Measurements from ENCODE around the gene ANKS3. TPM values are rescaled to one million over a fixed set of nuclear protein-coding genes. Genes with fewer than 3 reads are reported as not detected.
A peak's percentile ranks its signal among the peaks of the same experiment; 100 is the strongest.

ANKS3 gene
- total and polyA plus RNA-seq, 2 experiments from 2014 or later, result 35.2 to 40.3 TPM

- Histone ChIP-seq H3K4me1 (ENCODE audit: low read depth) (peaks cover 4% of the 10 kb centered on the region), H3K27ac (peak overlapping the region; percentile 65), H3K27me3 (no peaks in the 10 kb centered on the region), H3K36me3 (peaks cover 4% of the 10 kb centered on the region), H3K9me3 (ENCODE audit: low read depth) (no peaks in the 10 kb centered on the region), H3K4me3 (peak overlapping the region; percentile 52)
- peak; percentile 96 to 98 for DNase-seq (ENCODE audit: low read depth in 1 of 2, low spot score in 1 of 2)
- TF ChIP-seq CTCF (IDR thresholded peaks at IDR 0.05; ENCODE audit: low read depth, low read length), result no peak
Observed at GRCh38 chr16:4768549-4769305, 34.7 kb upstream of the ANKS3 start.

GRCh38 chr16:4767872-4768548 lies 33.9 kb upstream of the ANKS3 start:
- DNase-seq (ENCODE audit: low read depth in 1 of 2, low spot score in 1 of 2), result peak in 1 of 2 donors; percentile 26
- no peaks in the 10 kb centered on the region for H3K9me3 ChIP-seq (ENCODE audit: low read depth)
- H3K36me3 ChIP-seq, result peaks cover 9% of the 10 kb centered on the region
- H3K4me3 ChIP-seq, result peak overlapping the region; percentile 52
- peak overlapping the region; percentile 65 for H3K27ac ChIP-seq
- no peak for TF ChIP-seq CTCF (IDR thresholded peaks at IDR 0.05; ENCODE audit: low read depth, low read length)
- H3K4me1 ChIP-seq (ENCODE audit: low read depth), result peaks cover 4% of the 10 kb centered on the region
- H3K27me3 ChIP-seq, result no peaks in the 10 kb centered on the region

- no peaks in the 10 kb centered on the region for H3K27me3 ChIP-seq
- H3K9me3 ChIP-seq (ENCODE audit: low read depth), result no peaks in the 10 kb centered on the region
- no peak for TF ChIP-seq CTCF (IDR thresholded peaks at IDR 0.05; ENCODE audit: low read depth, low read length)
- peaks cover 16% of the 10 kb centered on the region for H3K36me3 ChIP-seq
- H3K4me1 ChIP-seq (ENCODE audit: low read depth), result peaks cover 4% of the 10 kb centered on the region
- peak; percentile 97 to 98 for DNase-seq (ENCODE audit: low read depth in 1 of 2, low spot score in 1 of 2)
- H3K4me3 ChIP-seq, result peak within 1 kb of the TSS; percentile 83
- peak within 1 kb of the TSS; percentile 74 for H3K27ac ChIP-seq
Observed at GRCh38 chr16:4766875-4767628, 33.0 kb upstream of the ANKS3 start, which contains the start of gene ZNF500. Gene ZNF500, minus strand, starts transcription at chr16:4767162. Its CDS starts 1,184 bp downstream, at chr16:4765978.

GRCh38 chr16:4765511-4766474 lies 31.7 kb upstream of the ANKS3 start:
- H3K27ac ChIP-seq, result peak overlapping the region; percentile 74
- TF ChIP-seq CTCF (IDR thresholded peaks at IDR 0.05; ENCODE audit: low read depth, low read length), result no peak
- H3K4me1 ChIP-seq (ENCODE audit: low read depth), result peaks cover 4% of the 10 kb centered on the region
- no peaks in the 10 kb centered on the region for H3K9me3 ChIP-seq (ENCODE audit: low read depth)
- peaks cover 22% of the 10 kb centered on the region for H3K36me3 ChIP-seq
- H3K4me3 ChIP-seq, result peak overlapping the region; percentile 83
- no peaks in the 10 kb centered on the region for H3K27me3 ChIP-seq
- no peak for DNase-seq (ENCODE audit: low read depth in 1 of 2, low spot score in 1 of 2)

Measured in cardiac muscle cell (in vitro differentiated cells and primary cell).